GM12874 (cell line): Measurements from ENCODE around the gene SCP2.

Experiments used
- TF ChIP-seq, protein P1 (sequence below): IDR thresholded peaks from 2 replicates; pipeline ENCODE4 v1.5.1; 2011; ENCODE audit warnings: low read depth, mild to moderate bottlenecking, control low read depth, low read length, moderate library complexity; ENCODE audit not compliant: insufficient read depth

The SCP2 gene

DNA sequence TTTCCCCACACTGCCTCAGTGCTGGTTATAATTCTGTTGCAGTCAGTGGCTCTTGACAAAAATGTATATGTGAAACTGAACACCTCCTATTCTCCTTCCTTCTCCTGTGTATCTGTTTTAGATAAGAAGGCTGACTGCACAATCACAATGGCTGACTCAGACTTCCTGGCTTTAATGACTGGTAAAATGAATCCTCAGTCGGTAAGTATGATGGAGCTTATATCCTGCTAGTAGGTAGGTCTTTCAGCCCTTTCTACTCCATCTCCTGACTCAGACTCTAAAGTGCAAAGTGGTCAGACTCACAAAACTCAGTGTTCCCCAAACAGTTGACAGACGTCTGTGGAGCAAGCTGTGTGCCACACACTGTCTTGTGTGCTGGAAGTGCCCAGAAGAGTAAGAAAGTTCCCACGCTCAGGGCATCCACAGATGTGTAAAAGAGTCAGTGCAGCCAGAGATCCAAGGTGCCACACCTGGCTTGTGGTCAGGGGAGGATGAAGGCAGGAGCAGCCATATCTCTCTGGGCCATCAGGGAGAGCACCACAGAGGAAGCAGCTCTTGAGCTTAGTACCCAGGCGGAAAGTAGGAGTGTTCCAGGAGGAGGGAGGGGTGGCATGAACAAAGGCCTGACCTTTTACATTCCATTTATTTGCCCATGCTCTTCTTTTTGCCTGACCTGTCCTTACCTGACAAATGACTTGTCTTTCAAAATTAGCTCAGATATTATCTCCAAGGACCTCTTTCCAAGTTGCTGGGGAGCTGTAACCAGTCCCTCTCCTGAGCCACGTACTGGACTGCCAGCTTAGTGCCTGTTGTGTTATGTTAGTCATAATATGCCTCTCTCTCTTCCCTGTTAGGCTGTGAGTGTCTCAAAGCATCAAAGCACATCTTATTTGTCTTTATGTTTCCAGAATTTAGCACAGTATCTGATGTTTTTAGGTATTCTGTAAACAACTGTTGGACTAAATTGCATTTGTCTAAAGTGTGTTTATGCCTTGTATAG lies 121.0 kb downstream of the SCP2 start:
- TF ChIP-seq, protein P1, sequence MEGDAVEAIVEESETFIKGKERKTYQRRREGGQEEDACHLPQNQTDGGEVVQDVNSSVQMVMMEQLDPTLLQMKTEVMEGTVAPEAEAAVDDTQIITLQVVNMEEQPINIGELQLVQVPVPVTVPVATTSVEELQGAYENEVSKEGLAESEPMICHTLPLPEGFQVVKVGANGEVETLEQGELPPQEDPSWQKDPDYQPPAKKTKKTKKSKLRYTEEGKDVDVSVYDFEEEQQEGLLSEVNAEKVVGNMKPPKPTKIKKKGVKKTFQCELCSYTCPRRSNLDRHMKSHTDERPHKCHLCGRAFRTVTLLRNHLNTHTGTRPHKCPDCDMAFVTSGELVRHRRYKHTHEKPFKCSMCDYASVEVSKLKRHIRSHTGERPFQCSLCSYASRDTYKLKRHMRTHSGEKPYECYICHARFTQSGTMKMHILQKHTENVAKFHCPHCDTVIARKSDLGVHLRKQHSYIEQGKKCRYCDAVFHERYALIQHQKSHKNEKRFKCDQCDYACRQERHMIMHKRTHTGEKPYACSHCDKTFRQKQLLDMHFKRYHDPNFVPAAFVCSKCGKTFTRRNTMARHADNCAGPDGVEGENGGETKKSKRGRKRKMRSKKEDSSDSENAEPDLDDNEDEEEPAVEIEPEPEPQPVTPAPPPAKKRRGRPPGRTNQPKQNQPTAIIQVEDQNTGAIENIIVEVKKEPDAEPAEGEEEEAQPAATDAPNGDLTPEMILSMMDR = no peak

DNA sequence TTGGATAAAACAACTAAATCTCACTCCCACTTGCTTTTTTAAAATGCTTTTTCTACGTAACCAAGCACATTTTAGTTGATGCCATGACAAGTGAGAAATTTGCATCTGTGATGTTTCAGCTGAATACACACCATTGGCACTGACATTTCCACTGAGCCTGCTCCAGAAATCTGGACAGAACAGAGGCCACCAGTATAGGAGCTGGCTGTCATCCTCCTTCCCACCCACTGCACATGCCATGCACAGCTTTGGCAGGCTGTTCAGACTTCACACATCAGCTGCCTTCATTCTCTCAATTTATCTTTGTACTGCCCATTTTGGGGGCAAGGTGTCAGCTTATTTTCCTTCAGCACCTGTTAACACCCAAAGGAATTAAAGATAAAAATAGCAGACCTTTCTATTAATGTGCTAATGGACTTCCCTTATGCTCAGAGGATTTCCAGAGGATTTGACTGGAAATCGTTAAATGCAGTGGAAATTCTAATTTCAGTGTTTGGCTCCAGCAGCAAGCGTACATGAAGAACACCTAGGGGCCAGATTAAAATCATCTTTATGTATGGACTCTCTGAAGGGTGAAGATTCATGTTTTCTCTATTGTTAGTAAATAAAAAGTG lies 122.0 kb downstream of the SCP2 start:
- TF ChIP-seq, protein P1 = no peak

DNA sequence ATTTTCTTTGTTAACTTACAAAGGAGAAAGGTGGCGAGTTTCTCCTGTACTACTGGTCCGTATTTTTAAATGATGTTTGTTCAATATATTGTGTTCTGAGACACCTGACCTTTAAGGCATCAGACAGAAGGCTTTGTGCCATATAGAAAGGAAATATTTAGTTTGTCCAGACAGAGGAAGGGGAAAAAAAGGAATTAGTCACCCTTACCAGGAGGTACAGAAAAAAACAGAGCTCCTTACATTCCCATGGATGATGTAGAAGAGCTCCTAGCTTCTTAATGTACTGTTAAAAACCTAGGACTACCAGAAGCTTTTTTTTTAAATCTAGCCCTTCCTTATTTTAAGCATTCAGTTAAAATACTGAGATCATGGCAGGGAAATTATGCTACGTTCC lies 122.5 kb downstream of the SCP2 start:
- TF ChIP-seq, protein P1 = no peak

DNA sequence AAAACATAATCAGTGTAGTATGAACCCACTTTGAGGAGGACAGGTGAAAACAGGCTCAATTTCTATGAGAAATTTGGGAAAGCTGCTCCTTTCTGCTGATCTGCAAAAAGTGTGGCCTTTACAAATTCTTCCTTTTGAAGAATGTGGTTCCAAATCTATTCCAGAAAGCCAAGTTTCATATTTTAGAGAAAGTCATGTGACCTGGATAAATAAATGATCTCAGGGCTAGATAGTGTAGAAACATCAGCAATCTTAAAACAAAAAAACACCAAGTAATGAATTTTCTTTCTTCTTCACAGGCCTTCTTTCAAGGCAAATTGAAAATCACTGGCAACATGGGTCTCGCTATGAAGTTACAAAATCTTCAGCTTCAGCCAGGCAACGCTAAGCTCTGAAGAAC lies 123.2 kb downstream of the SCP2 start:
- TF ChIP-seq, protein P1 = no peak

DNA sequence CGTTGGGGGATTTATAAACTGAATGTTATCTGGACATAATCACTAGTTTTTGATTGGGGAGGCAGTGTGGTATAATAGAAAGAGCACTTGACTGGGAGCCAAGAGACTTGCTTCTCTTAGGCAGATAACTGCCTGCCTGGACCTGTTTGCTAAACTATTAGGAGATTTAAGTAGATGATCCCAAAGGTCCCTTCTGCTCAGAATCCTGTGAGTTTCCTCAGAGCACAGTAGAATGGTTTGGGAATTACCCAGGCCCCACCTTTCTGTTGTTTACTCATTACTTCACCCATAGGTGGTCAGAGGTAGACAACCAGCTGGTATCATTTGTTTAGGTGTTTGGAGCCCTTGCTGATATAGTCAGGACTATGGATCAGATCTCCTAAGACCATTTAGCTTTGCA lies 124.6 kb downstream of the SCP2 start:
- TF ChIP-seq, protein P1 = no peak

DNA sequence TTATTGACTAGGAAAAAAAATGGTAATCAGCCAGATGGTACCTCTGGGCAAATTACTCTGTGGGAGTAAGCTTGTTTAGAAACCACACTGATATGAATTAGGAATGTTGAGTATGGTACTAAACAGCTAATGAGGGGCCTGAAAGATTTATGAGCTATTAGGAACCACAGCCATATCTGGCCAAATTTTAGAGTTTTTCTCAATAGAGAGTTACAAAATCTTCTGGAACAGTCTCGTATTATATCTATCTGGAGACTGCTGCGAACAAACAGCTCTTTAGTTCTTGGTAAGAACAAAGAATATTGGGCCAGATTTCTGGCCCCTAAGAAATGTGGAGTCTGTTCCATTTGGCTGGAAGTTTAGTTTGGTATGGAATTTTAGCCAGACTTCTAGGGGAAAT lies 130.1 kb downstream of the SCP2 start:
- TF ChIP-seq, protein P1 = no peak

DNA sequence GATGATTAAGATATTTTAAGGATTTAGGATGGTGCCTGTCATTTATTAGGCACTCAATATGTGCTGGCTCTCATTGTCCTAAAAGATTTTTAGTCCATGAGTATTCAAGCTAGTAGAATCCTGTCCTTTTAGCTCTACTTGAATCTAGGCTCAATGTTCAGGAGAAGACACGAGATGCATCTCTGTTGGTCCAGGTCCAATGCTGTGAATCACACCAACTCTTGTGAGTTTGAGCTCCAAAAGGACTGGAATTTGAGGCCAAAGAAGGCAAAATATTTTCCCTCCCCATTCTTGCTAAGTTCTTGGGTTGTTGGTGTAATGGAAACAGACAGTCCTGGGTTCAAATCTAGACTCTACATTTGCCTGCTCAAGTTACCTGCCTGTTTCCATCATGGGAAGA lies 133.5 kb downstream of the SCP2 start:
- TF ChIP-seq, protein P1 = no peak
